GM12891 (cell line): ENCODE results near the gene HEATR5A.
"Not testable (repeated sequence)": the region's sequence is repeated elsewhere in the genome, so short reads cannot be mapped to it uniquely, and the experiment has no call there.

Experiments
- DNase-seq: peaks from one replicate; pipeline ENCODE4 v3.0.0; 2011; ENCODE audit warnings: low spot score; ENCODE audit not compliant: insufficient read length
- FAIRE-seq: peaks from 2 replicates; lab custom pipeline; 2011; peaks lifted over from hg19 to GRCh38; lab: Jason Lieb, UNC
- PAX5 ChIP-seq: IDR thresholded peaks from 2 replicates; pipeline ENCODE4 v1.6.1; 2011; ENCODE audit warnings: low read length, moderate library complexity, mild to moderate bottlenecking; ENCODE audit not compliant: insufficient read depth, severe bottlenecking
- POLR2A ChIP-seq: IDR thresholded peaks from 2 replicates; pipeline ENCODE4 v1.6.1; 2011; ENCODE audit warnings: low read depth, low read length, control low read depth
- POLR2AphosphoS5 ChIP-seq: IDR thresholded peaks from 2 replicates; pipeline ENCODE4 v1.6.1; 2011; ENCODE audit warnings: low read depth, low read length, control low read depth
- POU2F2 ChIP-seq: IDR thresholded peaks from 2 replicates; pipeline ENCODE4 v1.6.1; 2011; ENCODE audit warnings: low read depth, mild to moderate bottlenecking, control low read depth, low read length, moderate library complexity
- SPI1 ChIP-seq: IDR thresholded peaks from 2 replicates; pipeline ENCODE4 v1.6.1; 2011; ENCODE audit warnings: low read depth, low read length, control low read depth
- TAF1 ChIP-seq: IDR thresholded peaks from 2 replicates; pipeline ENCODE4 v1.6.1; 2011; ENCODE audit warnings: low read depth, low read length, control low read depth

HEATR5A gene

DNA sequence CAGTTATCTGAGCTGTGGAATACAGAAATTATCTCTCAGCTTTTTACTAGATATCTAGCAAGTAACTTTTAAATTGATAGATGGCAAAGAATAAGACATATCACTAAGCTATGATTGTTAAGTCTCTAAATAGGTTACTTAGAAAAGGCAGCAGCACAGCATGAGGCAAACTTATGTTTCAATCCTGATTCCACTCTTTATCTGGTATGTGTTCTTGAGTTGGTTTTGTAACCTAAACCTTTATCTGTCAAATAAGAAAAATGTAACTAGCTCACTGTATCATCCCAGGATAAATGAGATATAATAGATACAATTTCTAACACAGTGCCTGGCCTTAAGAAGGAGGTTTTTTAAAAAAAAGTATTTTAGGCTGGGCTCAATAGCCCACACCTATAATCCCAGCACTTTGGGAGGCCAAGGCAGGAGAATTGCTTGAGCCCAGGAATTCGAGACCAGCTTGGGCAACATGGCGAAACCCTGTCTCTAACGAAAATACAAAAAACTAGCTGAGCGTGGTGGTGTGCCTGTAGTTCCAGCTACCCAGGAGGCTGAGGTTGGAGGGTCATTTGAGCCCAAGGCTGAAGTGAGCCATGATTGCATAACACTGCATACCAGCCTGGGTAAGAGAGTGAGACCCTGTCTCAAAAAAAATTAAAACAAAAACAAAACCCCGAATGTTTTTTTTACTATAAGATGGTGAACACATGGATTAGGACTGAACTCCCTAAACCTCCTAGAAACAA is 56.8 kb downstream of the HEATR5A start:
- TF ChIP-seq PAX5 (no peak), POLR2A (no peak)
- DNase-seq (no peak), FAIRE-seq (no peak)

DNA sequence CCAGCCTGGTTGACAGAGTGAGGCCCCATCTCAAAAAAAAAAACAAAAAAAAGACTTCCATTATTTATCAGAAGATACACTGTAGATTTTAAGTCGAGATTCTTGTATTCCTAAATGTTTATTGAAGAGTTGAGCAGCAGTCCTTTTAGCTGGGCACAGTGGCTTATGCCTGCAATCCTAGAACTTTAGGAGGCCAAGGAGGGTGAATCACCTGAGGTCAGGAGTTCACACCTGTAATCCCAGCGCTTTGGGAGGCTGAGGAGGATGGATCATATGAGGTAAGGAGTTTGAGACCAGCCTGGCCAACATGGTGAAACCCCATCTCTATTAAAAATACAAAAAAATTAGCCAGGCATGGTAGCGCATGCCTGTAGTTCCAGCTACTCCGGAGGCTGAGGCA is 57.6 kb downstream of the HEATR5A start:
- FAIRE-seq (no peak), DNase-seq (no peak)
- no peak for TF ChIP-seq SPI1
- TF ChIP-seq POLR2AphosphoS5 = no peak
- TF ChIP-seq POLR2A = no peak
- TF ChIP-seq POU2F2 = no peak
- no peak for TF ChIP-seq TAF1
- TF ChIP-seq PAX5 = no peak

DNA sequence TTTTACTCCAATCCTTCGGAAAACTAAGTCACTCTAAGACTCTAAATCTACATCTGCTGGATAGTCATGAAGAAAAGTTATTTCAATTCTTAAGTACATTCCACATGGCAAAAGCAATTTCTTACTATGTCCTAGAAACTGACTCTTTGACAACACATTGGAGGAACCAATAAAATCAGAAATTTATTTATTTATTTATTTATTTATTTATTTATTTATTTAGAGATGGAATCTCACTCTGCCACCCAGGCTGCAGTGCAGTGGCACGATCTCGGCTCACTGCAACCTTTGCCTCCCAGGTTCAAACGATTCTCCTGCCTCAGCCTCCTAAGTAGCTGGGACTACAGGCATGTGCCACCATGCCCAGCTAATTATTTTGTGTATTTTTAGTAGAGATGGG is 58.6 kb downstream of the HEATR5A start:
- not testable (repeated sequence) for FAIRE-seq, DNase-seq

DNA sequence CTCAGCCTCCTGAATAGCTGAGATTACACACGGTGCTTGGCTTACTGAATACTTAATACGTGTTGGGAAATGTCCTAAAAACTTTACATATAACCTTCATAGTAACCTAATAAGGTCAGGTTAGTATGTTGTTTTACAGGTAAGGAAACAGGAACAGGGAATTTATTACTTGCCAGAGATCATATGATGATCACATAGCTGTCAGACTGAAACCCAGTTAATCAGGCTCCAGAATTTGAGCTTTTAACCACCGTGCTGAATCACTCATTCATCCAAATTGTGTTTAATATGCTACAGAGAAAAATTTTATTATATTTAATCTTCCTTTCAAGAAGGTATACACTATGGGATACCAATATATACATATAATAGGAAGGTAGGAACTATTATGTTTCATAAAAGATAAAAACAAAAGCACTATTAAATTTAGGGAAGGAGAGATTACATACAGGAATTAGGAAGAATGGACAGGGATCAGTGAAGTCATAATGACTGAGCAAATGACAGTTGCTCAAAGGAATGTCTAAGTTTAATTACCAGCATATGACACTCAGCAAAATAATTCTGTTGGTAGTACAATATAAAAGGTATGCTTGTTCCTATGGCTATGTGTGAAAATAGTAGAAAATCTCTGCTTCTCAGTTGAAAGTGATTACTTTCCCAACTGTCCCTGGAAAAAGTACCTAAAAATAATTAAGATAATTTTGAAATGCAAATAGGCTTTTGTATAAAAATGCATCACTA is 59.3 kb downstream of the HEATR5A start:
- DNase-seq (no peak), FAIRE-seq (no peak)
- TF ChIP-seq POU2F2 (no peak), POLR2A (no peak), POLR2AphosphoS5 (no peak), SPI1 (no peak), PAX5 (no peak), TAF1 (no peak)

DNA sequence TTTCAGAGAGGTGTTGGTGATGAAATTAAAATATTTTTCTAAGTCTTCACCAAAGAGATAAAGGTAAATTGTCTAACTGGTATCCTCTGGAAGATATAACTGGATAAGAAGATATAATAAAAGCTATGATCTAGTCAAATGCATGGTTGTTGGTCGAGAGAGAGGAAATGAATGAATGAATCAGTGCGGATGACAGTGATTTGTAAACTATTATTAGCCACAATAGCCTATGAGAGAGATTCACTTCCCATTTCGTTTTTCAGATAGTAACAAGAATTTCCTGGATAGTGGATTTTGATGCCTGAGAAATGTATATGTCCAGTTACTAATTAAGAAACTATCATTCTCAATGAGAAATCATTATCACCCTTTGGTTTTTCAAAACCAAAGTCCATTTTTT is 63.1 kb downstream of the HEATR5A start:
- FAIRE-seq = no peak
- no peak for TF ChIP-seq PAX5
- TF ChIP-seq SPI1 = peak; percentile 68; the same call in 1 of the 2 replicates
- DNase-seq = no peak

DNA sequence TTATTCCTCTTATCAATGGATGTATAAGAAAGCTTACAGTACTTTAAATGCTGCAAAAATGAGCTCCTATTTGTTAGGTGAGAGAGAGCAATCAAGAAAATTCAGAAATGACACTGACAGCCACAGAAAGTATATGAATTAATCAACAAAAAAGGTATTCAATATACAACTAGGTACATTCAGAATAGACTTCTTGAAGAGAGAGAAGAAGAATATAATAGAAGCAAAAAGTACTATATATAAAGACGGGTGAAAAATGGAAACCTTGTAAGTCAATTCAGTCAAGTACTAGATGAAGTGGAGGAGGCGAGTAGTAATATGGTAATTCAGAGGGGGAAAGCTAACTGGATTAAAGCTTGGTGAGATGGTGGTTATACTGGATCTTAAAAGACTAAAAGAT is 74.3 kb downstream of the HEATR5A start:
- TF ChIP-seq POLR2AphosphoS5 = no peak
- no peak for TF ChIP-seq TAF1
- no peak for TF ChIP-seq POLR2A
- no peak for TF ChIP-seq PAX5
- no peak for TF ChIP-seq POU2F2
- DNase-seq (no peak), FAIRE-seq (no peak)

DNA sequence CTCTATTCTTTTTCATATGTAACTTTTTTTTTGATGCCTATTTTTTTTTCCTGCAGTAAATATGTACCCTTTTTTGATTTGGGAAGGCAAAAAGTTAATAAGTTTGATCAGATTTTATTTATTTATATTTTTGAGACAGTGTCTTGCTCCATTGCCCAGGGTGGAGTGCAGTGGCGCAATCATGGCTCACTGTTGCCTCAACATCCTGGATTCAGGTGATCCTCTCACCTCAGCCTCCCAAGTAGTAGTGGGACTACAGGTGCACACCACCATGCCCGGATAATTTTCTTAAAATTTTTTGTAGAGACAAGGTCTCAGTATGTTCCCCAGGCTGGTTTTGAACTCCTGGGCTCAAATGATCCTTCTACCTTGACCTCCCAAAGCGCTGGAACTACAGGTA is 79.1 kb downstream of the HEATR5A start:
- TF ChIP-seq POLR2A (no peak), SPI1 (no peak), PAX5 (no peak), POLR2AphosphoS5 (no peak), TAF1 (no peak)
- FAIRE-seq (no peak), DNase-seq (no peak)

DNA sequence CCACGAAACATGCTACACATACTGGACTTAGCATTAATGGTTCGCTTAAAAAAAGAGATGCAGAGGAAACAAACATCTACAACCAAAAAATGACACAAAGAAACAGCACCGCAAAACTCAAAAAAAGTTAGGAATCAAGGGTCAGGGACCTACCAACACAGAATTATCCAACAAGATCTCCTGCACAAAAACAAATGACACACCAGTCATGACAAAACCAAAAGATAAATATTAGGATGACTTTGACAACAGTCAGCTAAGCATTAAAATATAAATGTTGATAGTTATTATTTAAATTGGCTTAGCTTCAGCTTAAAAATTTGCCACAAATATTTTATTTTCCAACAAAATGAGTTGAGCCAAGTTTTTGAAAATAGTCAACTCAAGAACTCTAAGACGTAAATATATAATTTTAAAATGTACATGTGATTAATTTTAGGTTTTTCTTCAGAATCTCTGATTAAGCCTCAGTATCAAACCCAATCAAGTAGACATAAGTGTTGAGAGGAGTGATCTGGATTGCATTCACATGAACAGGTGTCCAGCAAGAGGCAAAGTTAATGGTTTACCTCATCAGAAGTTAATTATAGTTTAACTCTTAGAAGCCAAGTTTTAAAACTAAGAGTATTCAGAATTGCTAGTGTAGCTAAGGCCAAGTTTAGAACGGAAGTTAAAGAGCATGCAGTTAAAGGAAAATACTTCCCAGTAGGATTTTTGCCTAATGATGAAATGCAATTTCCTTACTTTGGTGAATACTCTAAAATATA is 79.9 kb downstream of the HEATR5A start:
- no peak for DNase-seq
- no peak for TF ChIP-seq SPI1
- no peak for TF ChIP-seq POLR2A
- TF ChIP-seq TAF1 = no peak
- TF ChIP-seq POLR2AphosphoS5 = no peak
- no peak for TF ChIP-seq PAX5
- no peak for TF ChIP-seq POU2F2
- FAIRE-seq = no peak

DNA sequence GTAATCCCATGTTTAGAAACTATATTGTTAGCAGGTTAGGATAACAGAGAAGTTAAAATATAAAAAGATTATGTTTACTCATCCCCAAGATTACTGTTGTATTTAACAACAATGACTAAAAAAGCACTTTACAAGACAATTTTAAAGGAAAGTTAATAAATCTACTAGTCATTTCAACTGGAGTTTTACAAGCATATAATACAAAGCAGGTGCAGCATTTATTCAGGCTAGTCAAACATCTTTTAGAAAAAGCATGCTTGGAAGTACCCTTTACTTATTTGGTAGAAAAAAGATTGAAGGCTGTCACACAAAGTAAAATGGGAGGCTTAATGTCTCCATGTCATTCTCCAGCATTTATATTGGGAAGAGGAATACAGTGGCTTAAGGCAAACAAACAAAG is 80.6 kb downstream of the HEATR5A start:
- FAIRE-seq (no peak), DNase-seq (no peak)
- TF ChIP-seq POU2F2 (no peak), PAX5 (no peak), POLR2AphosphoS5 (no peak), SPI1 (no peak), TAF1 (no peak), POLR2A (no peak)
